SJCRH30 (cell line): ENCODE data around the gene LYSMD3. TPM values are rescaled to one million over a fixed set of nuclear protein-coding genes. Genes with fewer than 3 reads are reported as not detected.
"Not testable (repeated sequence)": the region's sequence is repeated elsewhere in the genome, so short reads cannot be mapped to it uniquely, and the experiment has no call there.

Experiments
- DNase-seq, 2 experiments: peaks; one replicate each; pipeline ENCODE4 v3.0.0-alpha.2; 2015 to 2020
- H3K27ac ChIP-seq: fragments of 250-450 bp; sonication (Bioruptor Pico); 2 replicates; pipeline ENCODE4 v1.5.1; 2020; ENCODE audit warnings: mild to moderate bottlenecking, moderate library complexity
- H3K27me3 ChIP-seq: fragments of 250-450 bp; sonication (Bioruptor Pico); 2 replicates; pipeline ENCODE4 v1.5.1; 2020; ENCODE audit warnings: mild to moderate bottlenecking, moderate library complexity
- H3K36me3 ChIP-seq: fragments of 250-450 bp; sonication (Bioruptor Pico); 2 replicates; pipeline ENCODE4 v1.5.1; 2020; ENCODE audit warnings: mild to moderate bottlenecking, moderate library complexity
- H3K4me1 ChIP-seq: fragments of 250-450 bp; sonication (Bioruptor Pico); 2 replicates; pipeline ENCODE4 v1.5.1; 2020; ENCODE audit warnings: mild to moderate bottlenecking, moderate library complexity
- H3K4me3 ChIP-seq: fragments of 250-450 bp; sonication (Bioruptor Pico); 2 replicates; pipeline ENCODE4 v1.5.1; 2020; ENCODE audit warnings: mild to moderate bottlenecking, moderate library complexity
- H3K9me3 ChIP-seq: fragments of 250-450 bp; sonication (Bioruptor Pico); replicated peaks from 2 replicates; pipeline ENCODE4 v1.5.1; 2020; ENCODE audit warnings: mild to moderate bottlenecking, moderate library complexity
- total RNA-seq: library from RNA; depleted of rRNA; stranded (reverse); fragments of >200 nt; shearing (Covaris generic); gene quantifications from 2 replicates; pipeline ENCODE4 v1.2.3, GENCODE V29; 2014; rRNA removed

LYSMD3 gene
- 15.3 and 15.5 TPM in 2 replicates for total RNA-seq

- H3K9me3 ChIP-seq: no peaks in the 10 kb centered on the region
- H3K4me3 ChIP-seq: peak within 1 kb of the TSS; percentile 84
- H3K4me1 ChIP-seq: peaks cover 8% of the 10 kb centered on the region
- peak within 1 kb of the TSS; percentile 54 for H3K27ac ChIP-seq
- no peaks in the 10 kb centered on the region for H3K27me3 ChIP-seq
- peak; percentile 97 to 98 for DNase-seq
- H3K36me3 ChIP-seq: peaks cover 7% of the 10 kb centered on the region
These were observed at the start of gene LYSMD3 for GRCh38 chr5:90529194-90529938. Gene LYSMD3 (minus strand): TSS chr5:90529584. CDS start chr5:90525289, 4,295 bp downstream.

- not testable (repeated sequence) for DNase-seq, H3K27me3 ChIP-seq
These were observed 47.2 kb upstream of the LYSMD3 start for GRCh38 chr5:90576566-90576965.

GRCh38 chr5:90575712-90576111 is 46.3 kb upstream of the LYSMD3 start:
- H3K27me3 ChIP-seq: no peaks in the 10 kb centered on the region
- H3K4me3 ChIP-seq: no peak overlapping the region
- H3K27ac ChIP-seq: no peak overlapping the region
- peaks cover 4% of the 10 kb centered on the region; the same call in 1 of the 2 replicates for H3K9me3 ChIP-seq
- H3K4me1 ChIP-seq: peaks cover 14% of the 10 kb centered on the region
- no peaks in the 10 kb centered on the region for H3K36me3 ChIP-seq
- DNase-seq: no peak

More at GRCh38 chr5:90576566-90576965, 47.2 kb upstream of the LYSMD3 start:
- H3K27ac ChIP-seq, H3K4me3 ChIP-seq, H3K36me3 ChIP-seq, H3K9me3 ChIP-seq, H3K4me1 ChIP-seq: not testable (repeated sequence)

- Histone ChIP-seq H3K4me1 (peaks cover 14% of the 10 kb centered on the region), H3K4me3 (no peak overlapping the region)
- DNase-seq: peak in 1 of 2 experiments; percentile 52
These were observed 41.9 kb upstream of the LYSMD3 start for GRCh38 chr5:90571147-90571773.

GRCh38 chr5:90570034-90570433 is 40.6 kb upstream of the LYSMD3 start:
- no peaks in the 10 kb centered on the region for H3K9me3 ChIP-seq
- no peaks in the 10 kb centered on the region for H3K27me3 ChIP-seq
- H3K36me3 ChIP-seq: no peaks in the 10 kb centered on the region
- peaks cover 14% of the 10 kb centered on the region for H3K4me1 ChIP-seq
- H3K27ac ChIP-seq: no peak overlapping the region
- H3K4me3 ChIP-seq: no peak overlapping the region
- no peak for DNase-seq

More at GRCh38 chr5:90571147-90571773, 41.9 kb upstream of the LYSMD3 start:
- Histone ChIP-seq H3K9me3 (no peaks in the 10 kb centered on the region), H3K27ac (peak overlapping the region; percentile 19; the same call in 1 of the 2 replicates), H3K36me3 (no peaks in the 10 kb centered on the region), H3K27me3 (no peaks in the 10 kb centered on the region)

- no peaks in the 10 kb centered on the region for H3K27me3 ChIP-seq
- no peak for DNase-seq
- no peaks in the 10 kb centered on the region for H3K36me3 ChIP-seq
- H3K9me3 ChIP-seq: no peaks in the 10 kb centered on the region
- H3K4me1 ChIP-seq: peaks cover 14% of the 10 kb centered on the region
- no peak overlapping the region for H3K4me3 ChIP-seq
- H3K27ac ChIP-seq: no peak overlapping the region
These were observed 39.7 kb upstream of the LYSMD3 start for GRCh38 chr5:90569084-90569483.

- Histone ChIP-seq H3K4me1 (peaks cover 10% of the 10 kb centered on the region), H3K4me3 (no peak overlapping the region), H3K9me3 (no peaks in the 10 kb centered on the region), H3K27ac (no peak overlapping the region), H3K36me3 (no peaks in the 10 kb centered on the region), H3K27me3 (no peaks in the 10 kb centered on the region)
- DNase-seq: no peak
These were observed 36.1 kb upstream of the LYSMD3 start for GRCh38 chr5:90565491-90565890.

GRCh38 chr5:90563108-90563507 is 33.7 kb upstream of the LYSMD3 start:
- no peaks in the 10 kb centered on the region for H3K9me3 ChIP-seq
- H3K4me3 ChIP-seq: no peak overlapping the region
- H3K27me3 ChIP-seq: no peaks in the 10 kb centered on the region
- H3K36me3 ChIP-seq: no peaks in the 10 kb centered on the region
- DNase-seq: no peak
- H3K27ac ChIP-seq: no peak overlapping the region; the same call in 1 of the 2 replicates
- H3K4me1 ChIP-seq: peaks cover 10% of the 10 kb centered on the region

GRCh38 chr5:90562341-90562740 is 33.0 kb upstream of the LYSMD3 start:
- no peak overlapping the region for H3K4me3 ChIP-seq
- peak overlapping the region; percentile 25; the same call in 1 of the 2 replicates for H3K27ac ChIP-seq
- peak; percentile 50 to 68 for DNase-seq
- H3K4me1 ChIP-seq: peaks cover 10% of the 10 kb centered on the region
- H3K9me3 ChIP-seq: no peaks in the 10 kb centered on the region
- no peaks in the 10 kb centered on the region for H3K36me3 ChIP-seq
- H3K27me3 ChIP-seq: no peaks in the 10 kb centered on the region

- no peaks in the 10 kb centered on the region for H3K36me3 ChIP-seq
- H3K4me3 ChIP-seq: no peak overlapping the region
- peaks cover 10% of the 10 kb centered on the region for H3K4me1 ChIP-seq
- no peaks in the 10 kb centered on the region for H3K27me3 ChIP-seq
- H3K27ac ChIP-seq: no peak overlapping the region
- no peaks in the 10 kb centered on the region for H3K9me3 ChIP-seq
- DNase-seq: no peak
These were observed 32.4 kb upstream of the LYSMD3 start for GRCh38 chr5:90561766-90562165.

GRCh38 chr5:90560771-90561170 is 31.4 kb upstream of the LYSMD3 start:
- H3K4me1 ChIP-seq: peaks cover 10% of the 10 kb centered on the region
- no peak for DNase-seq
- no peaks in the 10 kb centered on the region for H3K27me3 ChIP-seq
- no peaks in the 10 kb centered on the region for H3K9me3 ChIP-seq
- H3K4me3 ChIP-seq: no peak overlapping the region
- no peaks in the 10 kb centered on the region for H3K36me3 ChIP-seq
- H3K27ac ChIP-seq: no peak overlapping the region

GRCh38 chr5:90558344-90559192 is 29.2 kb upstream of the LYSMD3 start, which contains the start of gene ADGRV1:
Gene ADGRV1 (plus strand): TSS chr5:90558797. CDS start chr5:90558896, 99 bp downstream.
- H3K4me1 ChIP-seq: peaks cover 10% of the 10 kb centered on the region
- no peaks in the 10 kb centered on the region for H3K9me3 ChIP-seq
- H3K27ac ChIP-seq: no peak within 1 kb of the TSS; the same call in 1 of the 2 replicates
- H3K27me3 ChIP-seq: no peaks in the 10 kb centered on the region
- H3K36me3 ChIP-seq: no peaks in the 10 kb centered on the region
- peak within 1 kb of the TSS; percentile 74 for H3K4me3 ChIP-seq
- peak; percentile 95 for DNase-seq

GRCh38 chr5:90557871-90558270 is 28.5 kb upstream of the LYSMD3 start:
- peak overlapping the region; percentile 74 for H3K4me3 ChIP-seq
- peak in 1 of 2 experiments; percentile 11 for DNase-seq
- H3K27ac ChIP-seq: no peak overlapping the region
- peaks cover 9% of the 10 kb centered on the region; the same call in 1 of the 2 replicates for H3K4me1 ChIP-seq
- H3K36me3 ChIP-seq: no peaks in the 10 kb centered on the region
- H3K27me3 ChIP-seq: no peaks in the 10 kb centered on the region
- H3K9me3 ChIP-seq: no peaks in the 10 kb centered on the region

- no peaks in the 10 kb centered on the region for H3K27me3 ChIP-seq
These were observed 28.0 kb upstream of the LYSMD3 start for GRCh38 chr5:90557391-90557790.

More at GRCh38 chr5:90557391-90557790, 28.0 kb upstream of the LYSMD3 start:
- H3K27ac ChIP-seq: no peak overlapping the region
- no peak overlapping the region; the same call in 1 of the 2 replicates for H3K4me3 ChIP-seq
- DNase-seq: no peak
- no peaks in the 10 kb centered on the region for H3K36me3 ChIP-seq
- peaks cover 4% of the 10 kb centered on the region; the same call in 1 of the 2 replicates for H3K4me1 ChIP-seq
- H3K9me3 ChIP-seq: no peaks in the 10 kb centered on the region
